NCI-H2196 (cell line): ENCODE results near the gene ZNF532.

ENCODE experiments used
- DNase-seq: peaks from one replicate; lab custom pipeline; 2025; ENCODE audit not compliant: unreplicated experiment; lab: John Stamatoyannopoulos, UW

Gene ZNF532

GRCh38 chr18:58870130-58870529, 5.5 kb downstream of the ZNF532 start:
- DNase-seq = no peak

GRCh38 chr18:58870621-58871020, 5.9 kb downstream of the ZNF532 start:
- DNase-seq = no peak

GRCh38 chr18:58871514-58872420, 7.1 kb downstream of the ZNF532 start:
- no peak for DNase-seq

GRCh38 chr18:58878640-58879039, 14.0 kb downstream of the ZNF532 start:
- no peak for DNase-seq

- no peak for DNase-seq
These were observed 16.8 kb downstream of the ZNF532 start for GRCh38 chr18:58881477-58881876.

- DNase-seq = no peak
These were observed 17.4 kb downstream of the ZNF532 start for GRCh38 chr18:58882044-58882443.

GRCh38 chr18:58882686-58883085, 18.0 kb downstream of the ZNF532 start:
- no peak for DNase-seq

- no peak for DNase-seq
These were observed 20.0 kb downstream of the ZNF532 start for GRCh38 chr18:58884680-58885079.

GRCh38 chr18:58886431-58886830, 21.8 kb downstream of the ZNF532 start:
- no peak for DNase-seq

GRCh38 chr18:58886864-58887612, 22.4 kb downstream of the ZNF532 start:
- DNase-seq = no peak

- no peak for DNase-seq
These were observed 22.9 kb downstream of the ZNF532 start for GRCh38 chr18:58887613-58887963.

- DNase-seq = no peak
These were observed 27.1 kb downstream of the ZNF532 start for GRCh38 chr18:58891776-58892175.

GRCh38 chr18:58892488-58892887, 27.8 kb downstream of the ZNF532 start:
- no peak for DNase-seq

GRCh38 chr18:58893388-58894099, 28.9 kb downstream of the ZNF532 start:
- no peak for DNase-seq

GRCh38 chr18:58894930-58895329, 30.3 kb downstream of the ZNF532 start:
- DNase-seq = no peak

- DNase-seq = no peak
These were observed 30.7 kb downstream of the ZNF532 start for GRCh38 chr18:58895385-58895784.

GRCh38 chr18:58896268-58896667, 31.6 kb downstream of the ZNF532 start:
- no peak for DNase-seq

GRCh38 chr18:58896734-58897508, 32.2 kb downstream of the ZNF532 start:
- no peak for DNase-seq

- DNase-seq = no peak
These were observed 33.5 kb downstream of the ZNF532 start for GRCh38 chr18:58898010-58898799.

GRCh38 chr18:58900015-58900649, 35.5 kb downstream of the ZNF532 start:
- DNase-seq = no peak
